MCF 10A (cell line): ENCODE data around the gene DHRS9. TPM values are rescaled to one million over a fixed set of nuclear protein-coding genes. Genes with fewer than 3 reads are reported as not detected.

Experiments
- BruUV-seq: library from RNA; stranded (reverse); fragments of 400-500 nt; replicated peaks from 2 replicates; lab custom pipeline; 2021; lab: Mats Ljungman, UMichigan
- CTCF ChIA-PET: fragments of 300-600 bp; sonication (Branson Sonifier 250); formaldehyde crosslinking; extraction: SDS; loops from one replicate; lab custom pipeline; 2021; ENCODE audit warnings: antibody characterized with exemption, inconsistent platforms; lab: Yijun Ruan, JAX
- POLR2A ChIA-PET: fragments of 300-600, 350-650 bp; sonication (Branson Sonifier 250); formaldehyde crosslinking; extraction: SDS; loops from one replicate; lab custom pipeline; 2020; ENCODE audit warnings: antibody characterized with exemption, inconsistent platforms; lab: Yijun Ruan, JAX
- DNase-seq: peaks from one replicate; pipeline ENCODE4 v3.0.0-alpha.2; 2018; ENCODE audit not compliant: unreplicated experiment
- H3K27ac Mint-ChIP-seq: one replicate; pipeline ENCODE4 v1.8.0; 2022; ENCODE audit warnings: mild to moderate bottlenecking, low read depth, mixed read lengths; ENCODE audit not compliant: unreplicated experiment
- H3K27me3 Mint-ChIP-seq: one replicate; pipeline ENCODE4 v1.8.0; 2022; ENCODE audit warnings: mixed read lengths; ENCODE audit not compliant: insufficient read depth, unreplicated experiment
- H3K36me3 Mint-ChIP-seq: one replicate; pipeline ENCODE4 v1.8.0; 2022; ENCODE audit warnings: mild to moderate bottlenecking, moderate library complexity, mixed read lengths; ENCODE audit not compliant: insufficient read depth, unreplicated experiment
- H3K4me1 Mint-ChIP-seq: one replicate; pipeline ENCODE4 v1.8.0; 2022; ENCODE audit warnings: mixed read lengths; ENCODE audit not compliant: insufficient read depth, unreplicated experiment
- H3K4me3 Mint-ChIP-seq: one replicate; pipeline ENCODE4 v1.8.0; 2022; ENCODE audit warnings: mild to moderate bottlenecking, moderate library complexity, mixed read lengths; ENCODE audit not compliant: unreplicated experiment
- H3K9me3 Mint-ChIP-seq: one replicate; pipeline ENCODE4 v1.8.0; 2022; ENCODE audit warnings: mixed read lengths; ENCODE audit not compliant: unreplicated experiment
- CTCF ChIP-seq: fragments of 200-600 bp; IDR thresholded peaks from one replicate; pipeline ENCODE4 v1.8.0; 2022; ENCODE audit warnings: antibody characterized with exemption, mild to moderate bottlenecking; ENCODE audit not compliant: unreplicated experiment
- intact Hi-C: fragments of 100-400 bp; cut with micrococcal nuclease; formaldehyde crosslinking; loops from 2 replicates; pipeline ENCODE4 v1.14.1; 2022
- total RNA-seq: library from RNA; stranded (reverse); gene quantifications from 2 replicates; pipeline ENCODE4 v1.2.3, GENCODE V29; 2022

The DHRS9 gene
- total RNA-seq, 1 experiment from 2014 or later = 0.21 TPM

- ChIA-PET CTCF (interaction anchor here (0.5 to 15.3 kb wide), 31 partner anchors 9 to 1249 kb away, joined by 3 to 143 read pairs (median 6); no protein-coding TSS in a partner anchor), POLR2A (interaction anchor here (0.9 to 2.1 kb wide), 3 partner anchors 20 to 118 kb away, joined by 3 to 9 read pairs (median 3); no protein-coding TSS in a partner anchor)
- Mint-ChIP-seq H3K36me3 (no peaks in the 10 kb centered on the region), H3K27ac (no peak overlapping the region), H3K27me3 (no peaks in the 10 kb centered on the region), H3K9me3 (no peaks in the 10 kb centered on the region), H3K4me3 (no peak overlapping the region), H3K4me1 (no peaks in the 10 kb centered on the region)
- BruUV-seq = no TSS peak
- DNase-seq = no peak
- intact Hi-C loops = loop anchor here (1.0 to 2.0 kb wide), 2 partner anchors 112 to 165 kb away; no protein-coding TSS in a partner anchor
- TF ChIP-seq CTCF = no peak
Observed at GRCh38 chr2:169110916-169111315, 41.6 kb downstream of the DHRS9 start.

DNA sequence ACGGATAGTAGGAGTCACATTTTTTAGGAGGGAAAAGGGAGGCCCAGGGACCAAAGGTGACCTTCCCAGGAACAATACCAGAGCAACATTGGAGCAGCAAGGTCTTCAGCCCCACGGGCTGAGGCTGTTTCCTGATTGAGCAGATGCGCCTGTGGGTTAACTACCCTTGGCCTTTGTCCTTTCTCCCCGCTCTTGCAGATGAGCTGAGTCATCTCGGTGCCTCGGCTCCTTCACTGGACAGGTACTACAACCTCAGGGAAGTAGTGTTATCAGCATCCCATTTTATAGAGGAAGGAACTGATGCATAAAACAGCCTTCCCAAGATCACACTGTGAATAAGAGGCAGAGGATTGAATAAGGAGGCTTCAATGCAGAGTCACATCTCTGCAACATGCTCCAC is 43.5 kb downstream of the DHRS9 start:
- Mint-ChIP-seq H3K9me3 (no peaks in the 10 kb centered on the region), H3K36me3 (no peaks in the 10 kb centered on the region), H3K27me3 (peaks cover 15% of the 10 kb centered on the region), H3K4me3 (no peak overlapping the region), H3K27ac (no peak overlapping the region), H3K4me1 (no peaks in the 10 kb centered on the region)
- no peak for TF ChIP-seq CTCF
- no peak for DNase-seq
- ChIA-PET POLR2A (interaction anchor here (0.6 kb wide), 1 partner anchor 394 kb away, joined by 3 read pairs; no protein-coding TSS in a partner anchor), CTCF (interaction anchor here (0.6 to 15.3 kb wide), 5 partner anchors 18 to 185 kb away, joined by 3 to 143 read pairs (median 3); no protein-coding TSS in a partner anchor)
- intact Hi-C loops = no loop called here
- no TSS peak for BruUV-seq

DNA sequence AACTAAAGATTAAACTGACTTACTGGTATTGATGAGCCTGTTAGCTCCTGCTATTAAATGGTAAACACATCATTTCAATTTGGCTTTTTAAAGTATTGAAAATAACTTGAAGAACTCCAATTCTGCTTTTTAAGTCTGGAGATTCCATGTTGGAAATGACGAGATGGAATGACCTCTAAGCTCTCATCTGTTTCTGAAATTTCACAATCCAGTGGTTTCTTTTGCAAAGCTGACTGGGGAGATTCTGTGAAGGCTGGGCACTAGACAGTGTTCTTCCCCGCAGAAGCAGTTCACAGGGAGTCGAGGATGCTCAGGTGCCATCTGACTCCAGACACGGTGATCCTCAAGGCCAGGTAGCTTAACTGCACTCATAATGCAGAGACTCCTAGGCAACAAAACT is 44.7 kb downstream of the DHRS9 start:
- CTCF ChIA-PET = interaction anchor here (0.6 to 15.3 kb wide), 7 partner anchors 17 to 108 kb away, joined by 3 to 143 read pairs (median 3); no protein-coding TSS in a partner anchor
- no peak overlapping the region for H3K27ac Mint-ChIP-seq
- intact Hi-C loops = no loop called here
- no peaks in the 10 kb centered on the region for H3K9me3 Mint-ChIP-seq
- no peaks in the 10 kb centered on the region for H3K36me3 Mint-ChIP-seq
- H3K4me1 Mint-ChIP-seq = no peaks in the 10 kb centered on the region
- POLR2A ChIA-PET = no interaction called here
- no peak for TF ChIP-seq CTCF
- H3K4me3 Mint-ChIP-seq = no peak overlapping the region
- no peak for DNase-seq
- BruUV-seq = no TSS peak
- H3K27me3 Mint-ChIP-seq = peaks cover 15% of the 10 kb centered on the region

DNA sequence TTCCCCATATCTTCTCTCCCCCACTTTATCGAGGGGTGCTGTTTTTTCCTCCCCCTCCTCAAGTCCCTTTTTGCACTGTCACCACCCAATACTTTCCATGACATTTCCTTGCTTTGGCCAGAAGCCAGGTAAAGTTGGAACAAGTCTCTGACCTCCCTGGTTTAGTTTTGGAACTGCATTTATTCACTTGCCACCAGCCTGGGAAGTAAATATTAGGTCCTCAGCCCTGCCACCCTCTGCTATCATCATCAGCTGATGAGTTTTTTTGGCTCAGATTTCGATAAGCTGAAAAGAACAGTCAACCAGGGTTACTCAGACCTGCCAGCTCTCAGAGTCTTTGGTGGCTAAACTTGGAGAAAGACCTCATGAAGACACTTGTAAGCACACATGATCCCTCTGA is 47.0 kb downstream of the DHRS9 start:
- TF ChIP-seq CTCF = no peak
- Mint-ChIP-seq H3K27ac (no peak overlapping the region), H3K4me1 (no peaks in the 10 kb centered on the region), H3K9me3 (no peaks in the 10 kb centered on the region), H3K36me3 (no peaks in the 10 kb centered on the region), H3K27me3 (peaks cover 15% of the 10 kb centered on the region), H3K4me3 (no peak overlapping the region)
- intact Hi-C loops = no loop called here
- POLR2A ChIA-PET = interaction anchor here (1.3 kb wide), 1 partner anchor 20 kb away, joined by 3 read pairs; no protein-coding TSS in a partner anchor
- no TSS peak for BruUV-seq
- no peak for DNase-seq
- CTCF ChIA-PET = interaction anchor here (0.6 to 15.3 kb wide), 3 partner anchors 15 to 105 kb away, joined by 3 to 143 read pairs (median 3); no protein-coding TSS in a partner anchor
